Embryonic facial prominence (tissue), 1 donor: ENCODE data around the gene ARHGDIB.
A peak's percentile ranks its signal among the peaks of the same experiment; 100 is the strongest.

Source experiments
- DNase-seq: peaks from one replicate; pipeline ENCODE4 v3.0.0-alpha.2; 2016; ENCODE audit errors: extremely low spot score

ARHGDIB gene

GRCh38 chr12:14931359-14931758, 30.0 kb downstream of the ARHGDIB start:
- DNase-seq, result no peak

- DNase-seq, result no peak
Observed at GRCh38 chr12:14930299-14930698, 31.1 kb downstream of the ARHGDIB start.

GRCh38 chr12:14928931-14929330, 32.5 kb downstream of the ARHGDIB start:
- peak; percentile 35 for DNase-seq

GRCh38 chr12:14927267-14927666, 34.1 kb downstream of the ARHGDIB start:
- no peak for DNase-seq

GRCh38 chr12:14924541-14924940, 36.9 kb downstream of the ARHGDIB start:
- DNase-seq, result no peak

- DNase-seq, result no peak
Observed at GRCh38 chr12:14923944-14924343, 37.5 kb downstream of the ARHGDIB start.

GRCh38 chr12:14921218-14921617, 40.2 kb downstream of the ARHGDIB start:
- DNase-seq, result no peak

- no peak for DNase-seq
Observed at GRCh38 chr12:14920475-14921126, 40.8 kb downstream of the ARHGDIB start.

GRCh38 chr12:14919455-14919854, 41.9 kb downstream of the ARHGDIB start:
- DNase-seq, result no peak

- no peak for DNase-seq
Observed at GRCh38 chr12:14915736-14916135, 45.7 kb downstream of the ARHGDIB start.

- DNase-seq, result no peak
Observed at GRCh38 chr12:14913381-14913781, 48.0 kb downstream of the ARHGDIB start.

- DNase-seq, result no peak
Observed at GRCh38 chr12:14911131-14911530, 50.3 kb downstream of the ARHGDIB start.

- DNase-seq, result no peak
Observed at GRCh38 chr12:14910090-14910915, 51.1 kb downstream of the ARHGDIB start.

GRCh38 chr12:14907953-14908352, 53.4 kb downstream of the ARHGDIB start:
- DNase-seq, result no peak

GRCh38 chr12:14906114-14906513, 55.3 kb downstream of the ARHGDIB start:
- DNase-seq, result no peak

- no peak for DNase-seq
Observed at GRCh38 chr12:14905269-14906004, 56.0 kb downstream of the ARHGDIB start.

GRCh38 chr12:14904854-14905253, 56.5 kb downstream of the ARHGDIB start:
- DNase-seq, result no peak

- DNase-seq, result no peak
Observed at GRCh38 chr12:14903386-14904098, 57.9 kb downstream of the ARHGDIB start.

- DNase-seq, result no peak
Observed at GRCh38 chr12:14902465-14902864, 58.9 kb downstream of the ARHGDIB start.

- no peak for DNase-seq
Observed at GRCh38 chr12:14901228-14901562, 60.2 kb downstream of the ARHGDIB start.

- no peak for DNase-seq
Observed at GRCh38 chr12:14900521-14901227, 60.7 kb downstream of the ARHGDIB start.
